GM13977 (cell line): ENCODE data around the gene PLEKHG5.

Source experiments
- DNase-seq: peaks from one replicate; pipeline ENCODE4 v3.0.0; 2012; ENCODE audit warnings: low spot score
- in situ Hi-C: fragments of 300-500 bp; cut with MboI; formaldehyde crosslinking; loops from one replicate; pipeline ENCODE4 v1.12.0; 2022; ENCODE audit warnings: low sequenced_read_pairs, low pct_unique_long_range_greater_than_20kb, mixed read lengths, inconsistent platforms; ENCODE audit not compliant: unreplicated experiment
- TF ChIP-seq, protein P1 (sequence below): IDR thresholded peaks from 2 replicates; pipeline ENCODE4 v1.5.1; 2012; ENCODE audit warnings: mild to moderate bottlenecking, control low read depth; ENCODE audit not compliant: insufficient read depth; ENCODE audit errors: extremely low read depth, missing control alignments

The PLEKHG5 gene

DNA sequence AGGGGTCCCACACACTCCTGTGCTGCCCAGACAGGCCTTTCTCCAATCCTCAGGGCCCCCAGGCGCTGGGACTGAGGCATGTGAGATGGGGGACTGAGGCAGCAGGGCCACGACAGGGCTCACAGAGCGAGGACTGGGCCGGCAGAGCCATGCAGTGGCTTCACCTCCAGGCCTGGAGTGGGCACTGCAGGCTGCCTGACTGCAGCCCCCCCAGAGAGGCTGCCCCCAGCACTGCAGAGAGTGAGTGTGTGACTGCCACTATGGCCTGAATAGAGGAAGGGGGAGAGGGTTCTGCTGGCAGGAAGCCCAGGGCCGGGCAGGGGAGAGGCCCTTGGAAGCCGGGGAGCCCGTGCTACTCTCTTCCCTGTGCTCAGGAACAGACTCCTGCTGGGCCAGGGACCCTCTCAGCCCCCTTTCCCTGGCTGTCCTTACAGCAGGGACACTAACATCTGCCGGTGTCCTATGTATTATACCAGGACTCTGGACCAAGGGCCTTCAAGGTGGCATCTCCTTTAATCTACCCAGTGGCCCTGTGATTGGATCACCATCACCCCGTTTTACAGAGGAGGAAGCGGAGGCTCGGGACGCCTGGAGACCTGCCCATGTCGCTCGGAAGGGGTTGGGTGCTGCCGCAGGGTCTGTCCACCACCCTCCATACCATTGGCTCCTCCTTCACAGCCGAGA lies 20.2 kb upstream of the PLEKHG5 start:
- in situ Hi-C loops = no loop called here
- TF ChIP-seq, protein P1, sequence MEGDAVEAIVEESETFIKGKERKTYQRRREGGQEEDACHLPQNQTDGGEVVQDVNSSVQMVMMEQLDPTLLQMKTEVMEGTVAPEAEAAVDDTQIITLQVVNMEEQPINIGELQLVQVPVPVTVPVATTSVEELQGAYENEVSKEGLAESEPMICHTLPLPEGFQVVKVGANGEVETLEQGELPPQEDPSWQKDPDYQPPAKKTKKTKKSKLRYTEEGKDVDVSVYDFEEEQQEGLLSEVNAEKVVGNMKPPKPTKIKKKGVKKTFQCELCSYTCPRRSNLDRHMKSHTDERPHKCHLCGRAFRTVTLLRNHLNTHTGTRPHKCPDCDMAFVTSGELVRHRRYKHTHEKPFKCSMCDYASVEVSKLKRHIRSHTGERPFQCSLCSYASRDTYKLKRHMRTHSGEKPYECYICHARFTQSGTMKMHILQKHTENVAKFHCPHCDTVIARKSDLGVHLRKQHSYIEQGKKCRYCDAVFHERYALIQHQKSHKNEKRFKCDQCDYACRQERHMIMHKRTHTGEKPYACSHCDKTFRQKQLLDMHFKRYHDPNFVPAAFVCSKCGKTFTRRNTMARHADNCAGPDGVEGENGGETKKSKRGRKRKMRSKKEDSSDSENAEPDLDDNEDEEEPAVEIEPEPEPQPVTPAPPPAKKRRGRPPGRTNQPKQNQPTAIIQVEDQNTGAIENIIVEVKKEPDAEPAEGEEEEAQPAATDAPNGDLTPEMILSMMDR = no peak
- DNase-seq = no peak

DNA sequence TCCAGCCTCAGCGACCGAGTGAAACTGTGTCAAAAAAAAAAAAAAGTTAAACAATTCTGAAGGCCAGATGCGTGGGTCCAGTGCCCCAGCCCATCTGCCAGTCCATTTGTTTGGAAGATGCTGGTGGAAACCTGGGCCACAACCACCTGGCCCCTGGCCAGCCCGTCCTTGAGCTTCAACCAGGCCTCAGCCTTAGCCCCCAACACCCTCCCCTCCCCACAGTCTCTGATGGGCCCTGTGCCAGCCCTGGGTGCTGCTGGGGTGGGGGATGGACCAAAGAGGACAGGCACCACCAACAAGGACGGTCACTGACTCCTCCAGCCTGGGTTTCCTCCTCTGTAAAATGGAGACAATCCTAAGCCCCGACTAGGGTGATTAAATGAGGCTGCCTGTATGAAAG lies 19.6 kb upstream of the PLEKHG5 start:
- in situ Hi-C loops = no loop called here
- DNase-seq = no peak
- TF ChIP-seq, protein P1 = no peak

DNA sequence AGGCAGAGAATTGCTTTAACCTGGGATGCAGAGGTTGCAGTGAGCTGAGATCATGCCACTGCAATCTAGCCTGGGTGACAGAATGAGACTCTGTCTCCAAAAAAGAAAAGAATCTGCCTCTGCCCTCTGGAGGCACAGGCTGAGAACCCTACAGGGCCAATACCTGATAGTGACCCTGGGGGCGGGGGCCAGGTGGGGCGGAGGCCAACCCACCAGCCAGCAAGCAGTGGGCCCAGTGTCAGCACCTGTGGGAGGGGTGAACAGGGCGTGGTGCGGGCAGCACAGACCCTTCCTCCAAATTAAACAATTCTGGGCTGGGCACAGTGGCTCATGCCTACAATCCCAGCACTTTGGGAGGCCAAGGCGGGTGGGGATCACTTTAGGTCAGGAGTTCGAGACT lies 19.0 kb upstream of the PLEKHG5 start:
- TF ChIP-seq, protein P1 = no peak
- in situ Hi-C loops = no loop called here
- DNase-seq = no peak

DNA sequence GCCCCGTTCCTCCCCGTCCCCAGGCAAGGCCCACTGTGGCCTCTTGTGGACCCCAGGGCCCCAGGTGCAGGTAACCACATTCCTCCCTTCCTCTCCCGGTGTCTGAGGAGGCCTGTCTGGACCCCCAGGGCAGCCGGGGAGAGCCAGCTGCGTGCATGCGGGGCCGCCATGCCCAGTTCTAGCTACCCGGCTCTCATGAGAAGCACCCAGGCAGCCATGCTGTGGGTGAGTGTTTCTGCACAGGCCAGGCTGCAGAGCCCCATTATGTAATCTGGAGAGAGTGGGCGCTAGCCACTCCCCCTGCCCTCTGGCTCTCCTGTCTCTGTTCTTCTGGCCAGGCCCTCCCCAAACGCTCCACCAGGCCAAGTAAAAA lies 18.4 kb upstream of the PLEKHG5 start:
- TF ChIP-seq, protein P1 = no peak

DNA sequence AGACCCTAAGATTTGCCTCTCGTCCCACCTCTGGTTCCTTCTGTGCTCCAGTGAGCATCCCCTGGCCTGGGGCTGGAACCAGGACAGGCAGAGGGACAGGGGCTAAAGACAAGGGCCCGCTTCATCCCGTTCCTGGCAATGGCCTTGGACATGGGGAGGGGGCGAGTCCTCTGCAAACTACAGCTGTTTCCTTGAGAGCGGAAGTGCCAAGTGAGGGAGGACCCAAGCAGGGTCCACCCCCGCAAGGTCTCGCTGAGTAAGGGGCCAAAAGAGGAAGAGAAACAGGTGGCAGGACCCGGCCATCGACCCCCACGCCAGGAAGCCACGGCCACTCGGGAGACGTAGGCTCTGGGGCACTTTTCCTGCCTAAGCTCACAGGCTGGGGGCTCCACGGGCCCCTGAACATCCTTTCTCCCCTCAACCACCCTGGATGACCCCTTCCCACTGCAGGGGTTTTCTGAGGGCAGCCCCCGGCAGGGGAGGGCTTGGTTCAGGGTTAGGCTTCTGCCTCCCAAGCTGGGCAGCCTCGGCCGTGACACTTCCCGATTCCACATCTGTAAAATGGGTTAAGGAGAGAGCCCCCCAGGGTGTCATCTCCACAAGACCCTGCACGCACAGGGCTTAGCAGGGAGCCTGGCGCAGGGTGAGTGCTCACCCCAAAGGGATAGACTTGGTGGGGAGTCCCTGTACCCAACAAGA lies 17.9 kb upstream of the PLEKHG5 start:
- in situ Hi-C loops = no loop called here
- DNase-seq = no peak
- TF ChIP-seq, protein P1 = no peak

More for the DNA sequence above, 18.4 kb upstream of the PLEKHG5 start:
- in situ Hi-C loops = no loop called here
- DNase-seq = no peak

DNA sequence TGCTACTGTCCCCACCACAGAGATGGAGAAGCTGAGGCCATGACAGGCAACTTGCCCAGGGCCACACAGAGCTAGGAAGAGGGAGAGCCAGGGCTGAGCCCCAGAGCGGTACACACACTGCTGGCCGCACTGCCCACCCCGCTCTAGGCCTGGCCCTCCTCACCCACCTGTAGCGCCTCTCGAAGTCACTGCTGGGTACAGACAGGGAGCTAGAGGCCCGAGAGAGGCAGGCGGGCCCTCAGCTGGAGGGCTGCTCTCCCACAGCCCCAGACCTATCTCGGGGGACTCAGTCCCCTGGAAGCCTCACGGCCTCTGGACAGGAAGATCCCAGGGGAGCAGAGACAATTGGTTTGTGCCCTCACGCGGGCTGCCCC lies 17.3 kb upstream of the PLEKHG5 start:
- TF ChIP-seq, protein P1 = no peak
- in situ Hi-C loops = no loop called here

More for the DNA sequence above, 17.3 kb upstream of the PLEKHG5 start:
- no peak for DNase-seq
